Measurements from ENCODE around the gene TNPO2.
A peak's percentile ranks its signal among the peaks of the same experiment; 100 is the strongest.

TNPO2 gene

GRCh38 chr19:12656899-12657571, 66.7 kb downstream of the TNPO2 start:
- in situ Hi-C loops (cut with MboI; ENCODE audit: low sequenced_read_pairs), result no loop called here
- DNase-seq (ENCODE audit: low spot score in 2 of 2), result peak in 1 of 2 experiments; percentile 49

DNA sequence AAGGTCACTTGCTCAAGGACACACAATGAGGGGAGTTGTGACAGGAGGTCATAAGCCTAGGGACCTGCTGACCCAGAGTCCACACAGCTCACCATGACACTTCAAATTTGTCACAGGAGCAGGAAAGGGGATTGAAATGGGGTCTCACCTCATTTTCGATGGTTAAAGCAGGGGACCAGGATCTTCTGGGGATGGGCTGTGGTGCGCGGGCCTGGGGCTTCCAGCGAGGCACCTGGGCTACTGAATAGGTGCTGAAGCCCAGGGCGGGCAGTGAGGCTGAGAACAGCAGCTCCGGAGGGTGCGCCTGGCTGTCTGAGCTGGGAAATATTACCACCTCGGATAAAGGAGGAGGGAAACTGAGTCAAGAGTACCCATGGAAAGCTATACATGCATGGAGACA, 68.2 kb downstream of the TNPO2 start:
- no peak for DNase-seq (ENCODE audit: low spot score in 2 of 2)
- in situ Hi-C loops (cut with MboI; ENCODE audit: low sequenced_read_pairs), result no loop called here
- Histone ChIP-seq H3K4me1 (no peaks in the 10 kb centered on the region), H3K27me3 (ENCODE audit: low read depth) (no peaks in the 10 kb centered on the region), H3K36me3 (replicated peaks) (peaks cover 30% of the 10 kb centered on the region), H3K9me3 (no peaks in the 10 kb centered on the region), H3K4me3 (no peak overlapping the region)

More at GRCh38 chr19:12656899-12657571, 66.7 kb downstream of the TNPO2 start:
- Histone ChIP-seq H3K4me1 (no peaks in the 10 kb centered on the region), H3K36me3 (replicated peaks) (peaks cover 41% of the 10 kb centered on the region), H3K27me3 (ENCODE audit: low read depth) (no peaks in the 10 kb centered on the region), H3K4me3 (no peak overlapping the region), H3K9me3 (no peaks in the 10 kb centered on the region)

DNA sequence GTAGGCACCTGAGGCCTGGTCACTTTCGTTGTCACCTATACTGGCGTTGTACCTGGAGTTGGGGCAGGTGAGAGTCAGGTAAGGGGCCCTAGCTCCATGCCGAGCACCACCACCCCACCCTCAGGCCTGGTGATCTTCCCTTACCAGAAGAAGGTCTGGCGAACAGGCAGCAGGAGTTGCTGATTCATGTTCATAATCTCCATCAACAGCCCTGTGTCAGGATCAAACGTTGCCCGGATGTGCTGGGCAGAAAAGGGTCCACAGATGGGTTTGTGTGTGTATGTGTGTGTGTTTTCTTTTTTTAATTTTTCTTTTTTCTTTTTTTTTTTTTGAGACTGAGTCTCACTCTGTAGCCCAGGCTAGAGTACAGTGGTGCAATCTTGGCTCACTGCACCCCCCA, 71.5 kb downstream of the TNPO2 start:
- no peaks in the 10 kb centered on the region for H3K4me1 ChIP-seq
- in situ Hi-C loops (cut with MboI; ENCODE audit: low sequenced_read_pairs), result no loop called here
- no peak overlapping the region for H3K4me3 ChIP-seq
- H3K36me3 ChIP-seq (replicated peaks), result peaks cover 11% of the 10 kb centered on the region; the same call in 1 of the 2 replicates
- no peaks in the 10 kb centered on the region for H3K9me3 ChIP-seq
- H3K27me3 ChIP-seq (ENCODE audit: low read depth), result no peaks in the 10 kb centered on the region
- no peak for DNase-seq (ENCODE audit: low spot score in 2 of 2)

DNA sequence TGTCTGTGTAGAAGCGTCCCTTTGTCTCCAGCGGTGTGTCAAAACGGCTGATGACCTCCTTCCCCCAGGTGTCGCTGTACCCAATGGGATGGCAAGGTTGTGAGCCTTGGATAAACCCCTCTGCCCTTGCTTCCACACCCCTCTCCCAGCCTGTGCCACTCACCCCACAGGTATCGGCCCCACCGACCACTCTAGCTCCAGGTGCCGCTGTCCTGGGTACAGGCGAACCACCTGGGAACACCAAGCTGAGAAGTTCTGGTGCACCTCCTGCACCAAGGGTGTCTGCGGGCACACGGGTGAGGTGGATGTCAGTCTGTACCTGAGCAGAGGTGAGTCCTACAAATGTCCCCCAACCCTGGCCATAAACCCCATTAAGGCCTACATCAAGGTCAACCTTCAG, 73.8 kb downstream of the TNPO2 start:
- in situ Hi-C loops (cut with MboI; ENCODE audit: low sequenced_read_pairs), result no loop called here
- H3K27me3 ChIP-seq (ENCODE audit: low read depth), result no peaks in the 10 kb centered on the region
- DNase-seq (ENCODE audit: low spot score in 2 of 2), result no peak
- no peaks in the 10 kb centered on the region for H3K4me1 ChIP-seq
- H3K9me3 ChIP-seq, result no peaks in the 10 kb centered on the region
- H3K4me3 ChIP-seq, result no peak overlapping the region
- H3K36me3 ChIP-seq (replicated peaks), result no peaks in the 10 kb centered on the region

Measured in HAP-1 (cell line).